NCI-H748 (cell line): Measurements from ENCODE around the gene ZNF683.
"Not testable (repeated sequence)": the region's sequence is repeated elsewhere in the genome, so short reads cannot be mapped to it uniquely, and the experiment has no call there.

Experiments used
- DNase-seq: peaks from one replicate; lab custom pipeline; 2025; ENCODE audit not compliant: unreplicated experiment; lab: John Stamatoyannopoulos, UW

ZNF683 gene

DNA sequence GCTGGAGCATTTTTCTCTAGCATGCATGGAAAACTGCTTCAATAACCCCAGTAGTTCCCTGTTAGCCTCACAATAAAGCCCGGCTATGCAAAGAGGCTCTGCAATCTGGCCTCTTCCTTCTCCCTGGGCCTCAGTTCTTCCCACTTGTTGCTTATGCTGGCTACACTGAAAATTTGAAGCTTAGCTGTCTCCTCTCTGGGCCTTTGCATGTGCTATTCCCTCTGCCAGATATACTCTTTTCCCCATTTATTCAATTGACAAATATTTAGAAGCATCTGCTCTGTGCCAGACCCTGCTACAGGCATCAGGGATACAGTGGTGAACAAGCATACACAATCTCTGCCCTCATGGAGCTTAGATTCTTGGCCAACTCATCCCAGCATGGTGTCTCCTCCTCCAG lies 33.9 kb downstream of the ZNF683 start:
- DNase-seq, result no peak

DNA sequence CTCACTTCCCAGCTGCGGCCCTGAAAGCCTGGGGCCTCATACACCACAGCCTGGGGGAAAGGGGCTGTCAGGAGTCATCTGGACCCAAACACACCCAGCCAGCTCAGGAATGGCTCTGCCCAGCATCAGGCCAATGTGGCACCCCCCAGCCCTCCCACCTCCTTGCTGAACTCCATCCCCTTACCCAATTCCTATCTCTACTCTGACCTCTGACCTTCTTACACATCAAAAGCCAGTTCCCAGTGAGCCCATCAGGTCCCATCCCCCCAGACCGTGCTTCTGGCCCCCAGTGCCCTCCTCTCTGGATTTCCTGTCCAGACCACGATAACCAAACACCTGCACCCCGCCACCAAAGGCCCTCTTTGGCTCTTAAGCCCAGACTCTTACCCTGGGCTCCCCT lies 34.9 kb downstream of the ZNF683 start:
- DNase-seq, result no peak

DNA sequence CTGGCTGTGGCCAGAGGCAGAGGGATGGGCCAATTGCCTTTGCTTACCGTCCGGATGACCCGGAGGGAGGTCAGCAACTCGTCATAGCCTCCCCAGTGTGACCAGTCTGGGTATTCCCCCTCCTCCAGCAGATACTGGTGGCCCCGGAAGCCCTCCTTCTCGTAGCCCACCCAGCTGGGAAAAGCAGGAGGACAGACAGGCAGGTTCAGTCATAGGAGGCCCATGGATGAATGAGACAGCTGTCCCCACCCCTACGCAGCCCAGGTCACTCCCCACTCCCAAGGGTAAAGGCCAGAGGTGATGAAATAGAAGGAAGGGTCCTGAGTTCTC lies 35.4 kb downstream of the ZNF683 start:
- DNase-seq, result no peak

DNA sequence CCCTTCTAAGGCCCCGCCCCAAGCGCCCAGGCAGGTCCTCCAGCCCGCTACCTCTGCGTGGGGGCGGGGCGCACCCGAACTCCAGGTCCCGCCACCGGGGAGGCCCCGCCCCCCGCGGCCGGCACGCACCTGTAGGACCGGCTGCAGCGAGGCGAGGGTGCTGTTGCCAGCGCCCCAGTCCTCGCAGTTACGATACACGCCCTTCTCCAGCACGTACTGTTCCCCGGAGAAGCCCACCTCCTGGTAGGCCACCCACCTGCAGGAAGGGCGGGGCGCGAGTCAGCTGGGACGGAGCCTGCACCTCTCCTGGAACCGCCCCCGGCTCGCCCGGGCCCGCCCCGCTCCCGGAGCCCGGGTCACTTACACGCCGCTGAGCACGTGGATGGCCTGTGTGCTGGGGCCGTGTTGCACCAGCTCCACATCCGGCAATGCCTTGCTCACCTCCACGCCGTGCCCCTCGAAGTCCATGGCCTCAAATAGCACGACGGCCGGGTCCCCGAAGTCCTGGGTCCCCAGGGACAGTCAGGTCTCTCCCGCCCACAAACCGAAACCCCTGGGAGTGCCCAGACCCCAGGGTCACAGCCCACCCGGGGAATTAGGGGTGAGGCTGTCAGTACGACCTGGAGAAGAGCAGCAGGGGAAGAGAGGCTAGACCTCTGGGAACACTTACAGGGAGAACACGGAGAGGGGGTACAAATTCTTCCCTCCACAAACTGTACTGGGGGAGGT lies 35.9 kb downstream of the ZNF683 start:
- peak; percentile 92 for DNase-seq

DNA sequence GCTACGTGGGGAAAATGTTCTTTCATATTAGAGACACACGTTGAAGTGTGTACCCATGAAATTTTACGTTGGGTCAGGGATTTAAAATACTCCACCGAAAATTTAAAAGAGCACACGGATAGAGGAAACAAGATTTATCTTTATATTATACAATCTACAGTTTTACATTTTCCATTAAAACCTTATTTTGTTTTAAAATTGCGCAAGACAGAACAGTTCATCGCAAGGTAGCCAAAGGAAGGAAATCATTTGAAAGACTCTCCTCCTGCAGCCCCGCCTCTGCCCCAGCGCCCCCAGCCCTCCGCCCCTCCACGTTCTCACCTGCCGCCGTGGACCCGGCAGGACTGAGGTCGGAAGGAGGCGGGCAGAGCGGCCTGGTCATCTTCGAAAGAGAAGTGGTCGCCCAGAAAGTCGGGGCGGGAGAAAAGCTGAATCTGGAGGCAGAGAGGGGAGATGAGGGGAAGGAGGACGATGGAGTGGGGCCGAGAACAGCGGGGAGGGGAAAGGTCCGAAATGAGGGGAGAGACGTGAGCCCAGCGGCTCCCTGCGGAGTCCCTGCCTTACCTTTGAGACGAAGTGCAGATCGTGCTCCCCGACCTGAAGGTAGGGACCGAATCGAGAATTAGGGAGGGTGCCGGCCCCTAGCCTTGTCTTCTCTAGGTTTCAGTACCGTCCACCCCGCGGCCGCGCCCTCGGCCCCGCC lies 36.6 kb downstream of the ZNF683 start:
- peak; percentile 61 for DNase-seq

DNA sequence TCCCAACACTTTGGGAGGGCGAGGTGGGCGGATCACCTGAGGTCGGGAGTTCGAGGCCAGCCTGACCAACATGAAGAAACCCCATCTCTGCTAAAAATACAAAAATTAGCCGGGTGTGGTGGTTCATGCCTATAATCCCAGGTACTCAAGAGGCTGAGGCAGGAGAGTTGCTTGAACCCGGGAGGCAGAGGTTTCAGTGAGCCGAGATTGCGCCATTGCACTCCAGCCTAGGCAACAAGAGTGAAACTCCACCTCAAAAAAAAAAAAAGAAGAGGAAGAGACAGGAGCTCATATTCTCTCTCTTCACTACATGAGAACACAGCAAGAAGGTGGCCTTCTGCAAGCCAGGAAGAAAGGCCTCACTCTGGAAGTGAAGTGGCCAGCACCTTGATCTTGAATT lies 39.2 kb downstream of the ZNF683 start:
- DNase-seq, result not testable (repeated sequence)

DNA sequence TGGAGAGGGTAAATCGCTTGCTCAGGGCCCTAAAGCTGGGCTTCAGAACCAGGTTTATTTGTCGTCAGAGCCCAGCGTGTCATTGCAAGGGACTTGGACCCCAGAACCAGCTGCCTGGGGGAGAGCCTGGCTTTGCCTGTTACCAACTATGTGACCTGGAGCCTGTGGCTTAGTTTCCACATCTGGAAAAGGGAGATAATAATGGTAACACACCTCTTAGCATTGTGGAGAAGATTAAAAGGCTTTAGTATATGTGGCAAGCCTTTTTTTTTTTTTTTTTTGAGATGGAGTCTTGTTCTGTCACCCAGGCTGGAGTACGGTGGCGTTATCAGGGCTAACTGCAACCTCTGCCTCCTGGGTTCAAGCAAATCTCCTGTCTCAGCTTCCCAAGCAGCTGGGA lies 42.3 kb downstream of the ZNF683 start:
- no peak for DNase-seq

DNA sequence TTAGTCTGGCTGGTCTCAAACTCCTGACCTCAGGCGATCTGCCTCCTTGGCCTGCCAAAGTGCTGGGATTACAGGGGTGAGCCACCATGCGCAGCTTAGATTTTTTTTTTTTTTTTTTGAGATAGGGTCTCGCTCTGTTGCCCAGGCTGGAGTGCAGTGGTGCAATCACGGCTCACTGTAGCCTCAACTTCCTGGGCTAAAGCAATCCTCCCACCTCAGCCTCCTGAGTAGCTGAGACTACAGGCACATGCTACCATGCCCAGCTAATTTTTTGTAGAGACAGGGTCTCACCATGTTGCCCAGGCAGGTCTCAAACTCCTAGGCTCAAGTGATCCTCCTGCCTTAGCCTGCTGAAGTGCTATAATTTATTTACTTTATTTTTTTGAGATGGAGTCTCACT lies 43.2 kb downstream of the ZNF683 start:
- DNase-seq, result not testable (repeated sequence)

DNA sequence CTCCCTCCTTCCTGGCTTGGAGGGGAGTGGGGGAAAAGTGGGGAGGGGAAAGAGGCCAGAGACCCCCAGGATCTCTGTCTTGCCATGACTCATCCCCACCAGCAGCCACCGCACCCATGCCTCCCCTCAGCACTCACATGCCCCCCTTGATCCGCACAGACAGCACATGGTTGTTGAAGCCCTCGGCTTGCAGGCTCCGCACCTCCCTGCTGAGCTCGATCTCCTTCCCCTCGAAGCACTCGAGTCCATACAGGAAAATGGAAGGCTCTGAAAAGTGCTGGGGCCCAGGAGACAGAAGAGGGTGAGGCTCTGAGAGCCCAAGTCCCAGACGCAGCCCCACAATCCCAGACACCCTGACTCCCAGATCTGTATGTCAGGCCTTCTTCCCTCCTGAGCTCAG lies 44.0 kb downstream of the ZNF683 start:
- DNase-seq, result no peak

DNA sequence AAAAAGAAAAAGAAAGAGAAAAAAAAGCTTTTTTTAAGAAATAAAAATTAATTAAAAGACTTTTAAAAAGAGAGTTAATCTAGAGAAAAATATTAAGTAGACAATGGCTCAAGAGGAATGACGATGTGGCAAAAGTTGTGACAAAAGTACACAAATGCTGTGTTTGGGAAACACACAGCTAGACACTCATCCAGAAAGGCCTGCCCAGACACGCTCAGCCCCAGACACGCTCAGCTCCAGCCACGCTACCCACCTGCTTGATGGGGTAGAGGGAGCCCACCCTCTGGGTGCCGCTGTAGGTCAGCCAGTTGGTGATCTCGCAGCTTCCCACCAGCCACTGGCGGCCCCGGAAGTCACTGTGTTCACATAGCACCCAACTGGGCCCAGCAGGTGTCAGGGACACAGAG lies 44.6 kb downstream of the ZNF683 start:
- peak; percentile 40 for DNase-seq

DNA sequence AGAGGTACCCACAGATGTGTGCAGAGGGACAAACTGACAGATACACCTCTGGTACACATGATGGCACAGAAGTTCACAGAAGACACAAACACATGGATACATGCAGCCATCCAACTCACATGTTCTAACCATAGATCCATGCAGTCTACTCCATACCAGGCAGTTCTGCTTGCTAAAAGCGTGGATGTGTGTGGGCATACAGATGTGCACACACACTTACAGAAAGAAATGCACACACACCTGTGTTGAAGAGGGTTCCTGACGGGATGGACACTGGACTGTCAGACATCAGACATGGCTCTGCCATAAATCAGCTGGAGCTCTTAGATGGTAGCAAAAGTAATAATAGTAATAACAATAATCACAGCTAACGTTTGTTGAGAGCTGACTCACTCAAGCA lies 48.0 kb downstream of the ZNF683 start:
- DNase-seq, result no peak

DNA sequence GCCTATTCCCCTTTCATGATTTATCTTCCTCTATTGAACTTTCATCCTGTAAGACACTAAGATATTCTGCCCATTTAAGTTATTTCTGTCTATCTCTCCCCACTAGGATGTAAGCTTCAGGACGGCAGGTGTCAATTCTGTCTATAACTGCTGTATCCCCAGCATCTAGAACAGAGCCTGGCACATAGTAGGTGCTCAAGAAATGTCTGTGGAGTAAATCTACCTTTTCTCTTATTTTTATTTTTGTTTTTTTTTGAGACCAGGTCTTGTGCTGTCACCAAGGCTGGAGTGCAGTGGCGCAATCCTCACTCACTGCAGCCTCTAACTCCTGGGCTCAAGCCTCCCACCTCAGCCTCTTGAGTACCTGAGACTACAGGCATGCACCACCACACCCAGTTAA lies 49.2 kb downstream of the ZNF683 start:
- DNase-seq, result no peak

DNA sequence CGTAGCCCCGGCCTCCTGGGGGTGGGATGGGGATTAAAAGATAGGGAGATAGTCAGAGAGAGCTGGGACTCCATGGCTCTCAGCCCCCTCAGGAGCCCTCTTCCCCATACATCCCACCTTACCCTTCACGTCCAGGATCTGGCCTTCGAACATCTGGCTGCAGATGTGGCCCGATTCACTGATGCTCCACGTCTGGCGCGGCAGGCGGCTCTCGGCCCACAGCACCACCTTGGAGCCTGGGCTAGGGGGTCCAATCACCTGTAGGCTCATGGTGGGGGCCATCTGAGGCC lies 50.6 kb downstream of the ZNF683 start:
- no peak for DNase-seq

DNA sequence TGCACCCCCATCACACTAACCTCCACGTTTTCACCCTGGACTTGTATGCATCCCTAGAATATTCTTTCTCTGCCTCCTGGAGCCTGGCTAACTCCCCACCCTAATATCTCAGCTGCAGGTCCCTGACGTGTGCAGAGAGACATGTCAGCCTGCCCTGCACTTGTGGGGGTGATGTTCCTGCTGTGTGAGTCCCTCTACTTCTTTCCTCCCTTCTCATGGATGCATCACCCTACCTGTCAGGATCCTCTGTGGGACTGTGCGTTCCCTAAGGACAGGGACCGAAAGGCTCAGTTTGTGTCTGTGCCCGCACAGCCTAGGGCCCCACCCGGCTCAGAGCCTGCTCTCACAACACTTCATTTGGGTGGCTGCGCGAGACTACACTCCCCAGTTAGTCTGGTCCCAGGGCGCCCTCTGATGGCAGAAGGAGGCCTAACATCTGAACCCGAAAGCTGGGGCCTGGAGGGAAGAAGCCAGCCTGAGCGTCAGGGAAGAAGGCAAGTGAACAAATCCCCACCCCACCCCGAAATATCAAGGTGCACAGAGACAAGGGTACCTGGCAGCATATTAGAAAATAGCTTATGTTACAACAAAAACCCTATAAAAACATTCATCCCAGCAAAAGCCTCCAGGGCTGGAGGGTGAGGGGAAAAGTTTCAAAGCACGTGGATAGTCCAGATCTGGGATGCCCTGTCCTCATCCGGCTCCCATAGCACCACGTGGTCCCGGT lies 51.1 kb downstream of the ZNF683 start:
- peak; percentile 70 for DNase-seq

DNA sequence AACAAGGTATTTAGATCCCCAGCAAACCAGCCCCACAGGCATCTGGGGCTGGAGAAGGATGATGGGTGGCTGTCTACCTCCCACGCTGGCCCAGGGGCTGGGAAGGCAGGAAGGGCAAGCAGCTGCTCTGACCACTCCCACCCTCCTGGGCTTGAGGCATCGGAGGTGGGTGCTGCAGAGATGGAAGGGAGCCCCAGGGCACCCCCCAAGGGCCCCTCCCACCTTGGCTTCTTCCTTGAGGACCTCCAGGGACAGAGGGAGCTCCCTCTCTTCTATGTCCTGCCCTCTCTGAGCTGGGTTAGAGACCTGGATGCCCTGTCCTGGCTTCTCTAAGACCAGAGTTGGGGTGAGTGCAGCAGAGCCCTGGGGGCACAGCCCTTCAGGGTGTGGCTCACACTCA lies 51.7 kb downstream of the ZNF683 start:
- DNase-seq, result no peak

DNA sequence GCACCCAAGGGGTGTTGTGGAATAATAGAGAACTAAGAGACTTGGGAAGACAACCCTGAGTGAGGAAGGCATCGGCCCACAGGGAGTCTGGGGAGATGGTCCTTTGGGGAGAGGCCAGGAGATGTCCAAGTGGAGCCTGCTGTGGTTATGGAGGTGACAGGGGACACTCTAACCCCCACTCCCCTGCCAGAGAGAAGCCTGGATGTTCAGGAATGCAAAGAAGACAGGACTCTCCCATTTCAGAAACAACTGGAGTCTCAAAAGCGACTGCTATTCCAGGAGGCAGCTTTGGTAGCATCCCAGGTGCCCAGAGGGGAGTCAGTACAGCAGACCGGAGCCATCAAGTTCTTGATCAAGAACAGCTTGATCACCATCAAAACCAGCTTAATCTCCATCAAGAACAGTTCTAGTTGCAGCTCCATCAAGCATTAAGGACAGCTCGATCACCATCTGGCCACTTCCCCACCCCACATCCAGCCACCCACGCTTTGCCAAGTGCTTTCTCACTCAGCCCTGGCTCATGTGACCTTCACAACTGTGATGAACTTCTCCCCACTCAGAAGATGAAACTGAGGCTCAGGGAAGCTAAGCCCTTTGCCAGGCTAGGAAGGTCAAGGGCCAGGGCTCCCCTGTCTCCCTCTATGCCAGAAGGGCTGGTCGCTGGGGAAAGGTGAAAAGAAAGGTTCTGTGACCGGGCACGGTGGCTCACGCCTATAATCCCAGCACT lies 54.0 kb downstream of the ZNF683 start:
- no peak for DNase-seq

DNA sequence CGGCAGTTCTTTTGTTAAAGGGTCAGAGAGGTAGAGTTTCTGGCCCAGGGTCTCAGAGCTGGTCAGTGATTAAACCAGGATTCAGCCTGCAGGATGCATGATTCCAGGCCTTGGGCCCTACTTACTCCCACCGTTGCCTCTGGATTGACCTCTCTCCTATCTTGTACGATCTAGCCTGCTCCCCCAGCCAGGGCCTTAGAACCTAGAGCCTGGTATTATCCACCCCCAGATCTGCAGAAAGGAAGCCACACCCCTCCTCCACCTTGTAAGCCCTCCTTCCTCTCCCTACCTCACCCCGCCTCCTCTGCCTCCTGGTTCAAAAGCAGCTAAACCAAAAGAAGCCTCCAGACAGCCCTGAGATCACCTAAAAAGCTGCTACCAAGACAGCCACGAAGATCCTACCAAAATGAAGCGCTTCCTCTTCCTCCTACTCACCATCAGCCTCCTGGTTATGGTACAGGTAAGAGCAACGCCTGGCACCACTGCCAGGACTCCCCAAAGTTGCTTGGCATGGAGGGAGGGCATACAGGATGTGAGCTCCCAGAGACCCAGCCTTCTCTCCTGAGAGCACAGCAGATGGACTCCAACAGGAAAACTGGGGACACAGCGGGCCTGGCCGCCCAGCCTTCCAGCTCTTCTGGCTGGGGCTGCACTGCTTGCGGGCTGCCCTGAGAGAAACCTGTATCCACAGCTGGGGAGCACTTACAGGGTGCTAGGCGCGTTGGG lies 54.8 kb downstream of the ZNF683 start, which contains the start of gene CD52:
Gene CD52 (plus strand): TSS at position 347 of the 726 bp plus-strand sequence. CDS start 60 bp downstream, at position 407.
- DNase-seq, result no peak

DNA sequence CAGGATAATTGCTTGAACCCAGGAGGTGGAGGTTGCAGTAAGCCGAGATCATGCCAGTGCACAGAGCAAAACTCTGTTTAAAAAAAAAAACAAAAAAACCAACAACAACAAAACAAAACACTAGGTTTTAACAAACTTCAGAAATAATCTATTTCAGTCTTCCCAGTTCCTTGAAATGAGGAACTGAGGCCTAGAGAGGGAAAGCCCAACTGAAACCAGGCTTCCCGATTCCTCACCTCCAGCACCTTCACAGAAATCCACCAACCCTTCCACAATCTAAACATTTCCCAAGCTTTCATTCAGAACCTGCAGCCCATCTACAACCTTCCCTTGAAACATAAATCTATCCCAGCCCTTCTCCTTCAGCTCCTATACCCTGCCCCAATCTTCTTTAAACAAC lies 55.4 kb downstream of the ZNF683 start:
- no peak for DNase-seq

DNA sequence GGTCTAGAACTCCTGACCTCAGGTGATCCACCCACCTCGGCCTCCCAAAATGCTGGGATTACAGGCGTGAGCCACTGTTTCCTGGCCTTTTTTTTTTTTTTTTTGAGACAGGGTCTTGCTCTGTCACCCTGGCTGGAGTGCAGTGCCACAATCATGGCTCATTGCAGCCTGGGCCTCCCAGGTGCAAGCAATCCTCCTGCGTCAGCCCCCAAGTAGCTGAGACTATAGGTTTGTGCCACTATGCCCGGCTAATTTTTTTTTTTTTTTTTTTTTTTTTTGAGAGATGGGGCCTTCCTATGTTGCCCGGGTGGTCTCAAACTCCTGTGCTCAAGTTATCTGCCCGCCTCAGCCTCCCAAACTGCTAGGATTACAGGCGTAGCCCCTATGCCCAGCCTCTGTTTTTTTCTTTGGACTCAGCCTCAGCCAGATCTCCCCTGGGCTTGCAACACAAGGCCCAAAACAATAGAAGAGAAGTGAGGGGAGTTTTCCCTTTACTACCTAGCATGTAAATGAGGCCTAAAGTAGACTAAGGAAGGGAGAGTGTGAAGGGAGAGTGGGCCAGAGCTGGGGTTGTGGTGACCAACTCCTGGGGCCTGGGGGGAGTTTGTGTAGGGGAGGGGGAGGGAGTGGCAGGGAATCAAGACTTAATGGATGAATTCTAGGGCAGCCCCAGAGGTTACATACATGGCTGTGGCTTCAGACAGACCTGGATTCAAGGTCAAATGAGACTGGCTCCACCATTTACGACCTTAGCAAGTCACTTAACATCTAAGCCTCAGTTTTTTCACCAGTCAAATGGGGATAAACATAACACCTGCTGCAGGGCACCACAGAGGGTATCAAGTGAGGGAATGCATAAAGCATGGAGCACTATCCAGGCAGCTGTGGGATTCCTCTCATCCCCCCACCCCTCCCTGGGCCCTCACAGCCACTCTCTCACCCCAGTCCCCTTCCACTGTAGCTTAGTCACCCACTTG lies 56.4 kb downstream of the ZNF683 start:
- no peak for DNase-seq

DNA sequence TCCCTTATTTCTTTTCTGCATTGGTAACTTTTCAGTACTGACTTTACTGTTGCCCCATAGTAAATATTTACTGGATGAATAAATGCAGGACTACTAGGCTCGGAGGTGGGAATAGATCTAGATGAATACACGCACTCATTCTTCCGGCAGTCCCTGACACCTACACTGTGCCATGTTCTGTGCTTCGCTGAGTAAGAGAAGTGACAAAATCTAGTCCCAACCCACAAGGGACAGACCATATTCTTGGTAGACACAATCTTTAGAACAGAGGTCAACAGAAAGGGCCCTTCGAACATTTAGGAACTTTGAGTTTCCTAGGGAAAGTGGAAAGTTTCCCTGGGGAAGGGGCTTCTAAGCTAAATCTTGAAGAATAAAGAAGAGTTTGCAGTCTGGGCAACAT lies 58.0 kb downstream of the ZNF683 start:
- DNase-seq, result no peak
